ENCODE data around the gene FOXP3.

Gene FOXP3

GRCh38 chrX:49212209-49212608 lies 52.3 kb downstream of the FOXP3 start:
- Histone ChIP-seq H3K27me3 (ENCODE audit: control insufficient read depth in 1 of 2, insufficient read depth in 1 of 2, low read length in 2 of 2) (peaks cover 3 to 67% of the 10 kb centered on the region in 2 experiments), H3K4ac (ENCODE audit: low read depth in 1 of 2, low read length in 2 of 2) (no peak overlapping the region), H3K4me2 (ENCODE audit: low read length, poor library complexity, severe bottlenecking) (no peak overlapping the region), H3K9me3 (ENCODE audit: control insufficient read depth, low read length) (peaks cover 6% of the 10 kb centered on the region), H2AFZ (ENCODE audit: low read depth, low read length) (no peak overlapping the region), H3K4me3 (ENCODE audit: insufficient read depth in 1 of 2, low read depth in 1 of 2, low read length in 2 of 2) (no peak overlapping the region), H3K36me3 (ENCODE audit: control insufficient read depth in 1 of 2, insufficient read depth in 2 of 2, low read depth in 1 of 2, low read length in 2 of 2) (no peaks in the 10 kb centered on the region), H2BK5ac (ENCODE audit: low read depth, low read length, poor library complexity, severe bottlenecking) (no peak overlapping the region), H3K9ac (ENCODE audit: low read length) (no peak overlapping the region), H3K18ac (ENCODE audit: low read depth in 1 of 2, low read length in 2 of 2) (no peak overlapping the region), H3K79me1 (replicated peaks; ENCODE audit: low read length, poor library complexity, severe bottlenecking) (no peaks in the 10 kb centered on the region), H2BK12ac (ENCODE audit: low read length in 2 of 2) (no peak overlapping the region), H3K14ac (ENCODE audit: low read length in 2 of 2) (no peak overlapping the region), H3K4me1 (ENCODE audit: control insufficient read depth, insufficient read depth, low read depth, low read length) (no peaks in the 10 kb centered on the region), H4K91ac (ENCODE audit: low read length) (no peak overlapping the region), H2BK15ac (ENCODE audit: low read depth, poor library complexity, severe bottlenecking) (no peak overlapping the region), H4K8ac (ENCODE audit: low read length) (no peak overlapping the region), H2AK5ac (ENCODE audit: low read length, severe bottlenecking) (no peak overlapping the region), H3K27ac (ENCODE audit: low read length, poor library complexity, severe bottlenecking) (no peak overlapping the region), H3K23ac (ENCODE audit: low read length in 2 of 2) (no peak overlapping the region), H2BK120ac (ENCODE audit: low read depth, low read length) (no peak overlapping the region)
- 88% methylated on average over 2 of the region's 2 CpGs for WGBS
- no peak for DNase-seq

DNA sequence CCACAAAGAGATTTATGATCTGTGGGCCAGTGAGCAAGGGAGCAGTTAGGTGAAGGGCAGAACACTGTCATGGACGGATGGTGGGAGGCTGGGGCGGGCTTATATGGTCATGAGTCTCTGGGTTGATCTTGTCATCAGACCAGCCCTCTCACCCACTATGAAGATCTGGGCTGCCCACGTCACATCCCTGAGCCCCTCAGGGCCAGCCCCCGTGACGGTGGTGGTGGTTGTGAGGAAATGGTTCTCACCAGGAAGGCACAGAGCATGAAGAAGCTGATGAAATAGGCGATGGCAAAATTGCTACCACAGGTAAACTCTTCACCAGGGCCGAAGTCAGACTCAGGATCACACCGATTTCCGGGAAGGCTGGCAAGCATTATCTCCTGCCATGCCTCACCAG lies 53.4 kb downstream of the FOXP3 start:
- Histone ChIP-seq H3K4me1 (ENCODE audit: control insufficient read depth, insufficient read depth, low read depth, low read length) (no peaks in the 10 kb centered on the region), H3K27ac (ENCODE audit: low read length, poor library complexity, severe bottlenecking) (no peak overlapping the region), H2BK5ac (ENCODE audit: low read depth, low read length, poor library complexity, severe bottlenecking) (no peak overlapping the region), H4K91ac (ENCODE audit: low read length) (no peak overlapping the region), H3K79me1 (replicated peaks; ENCODE audit: low read length, poor library complexity, severe bottlenecking) (no peaks in the 10 kb centered on the region), H2BK12ac (ENCODE audit: low read length in 2 of 2) (no peak overlapping the region), H2BK15ac (ENCODE audit: low read depth, poor library complexity, severe bottlenecking) (no peak overlapping the region), H4K8ac (ENCODE audit: low read length) (no peak overlapping the region), H3K23ac (ENCODE audit: low read length in 2 of 2) (no peak overlapping the region), H2BK120ac (ENCODE audit: low read depth, low read length) (no peak overlapping the region), H3K14ac (ENCODE audit: low read length in 2 of 2) (no peak overlapping the region), H3K9me3 (ENCODE audit: control insufficient read depth, low read length) (peaks cover 6% of the 10 kb centered on the region), H2AK5ac (ENCODE audit: low read length, severe bottlenecking) (no peak overlapping the region), H3K27me3 (ENCODE audit: control insufficient read depth in 1 of 2, insufficient read depth in 1 of 2, low read length in 2 of 2) (peaks cover 3 to 66% of the 10 kb centered on the region in 2 experiments), H3K18ac (ENCODE audit: low read depth in 1 of 2, low read length in 2 of 2) (no peak overlapping the region), H3K36me3 (ENCODE audit: control insufficient read depth in 1 of 2, insufficient read depth in 2 of 2, low read depth in 1 of 2, low read length in 2 of 2) (no peaks in the 10 kb centered on the region), H3K9ac (ENCODE audit: low read length) (no peak overlapping the region), H3K4me3 (ENCODE audit: insufficient read depth in 1 of 2, low read depth in 1 of 2, low read length in 2 of 2) (no peak overlapping the region), H2AFZ (ENCODE audit: low read depth, low read length) (no peak overlapping the region), H3K4ac (ENCODE audit: low read depth in 1 of 2, low read length in 2 of 2) (no peak overlapping the region), H3K4me2 (ENCODE audit: low read length, poor library complexity, severe bottlenecking) (no peak overlapping the region)
- no peak for DNase-seq
- 86% methylated on average over 7 of the region's 9 CpGs for WGBS

DNA sequence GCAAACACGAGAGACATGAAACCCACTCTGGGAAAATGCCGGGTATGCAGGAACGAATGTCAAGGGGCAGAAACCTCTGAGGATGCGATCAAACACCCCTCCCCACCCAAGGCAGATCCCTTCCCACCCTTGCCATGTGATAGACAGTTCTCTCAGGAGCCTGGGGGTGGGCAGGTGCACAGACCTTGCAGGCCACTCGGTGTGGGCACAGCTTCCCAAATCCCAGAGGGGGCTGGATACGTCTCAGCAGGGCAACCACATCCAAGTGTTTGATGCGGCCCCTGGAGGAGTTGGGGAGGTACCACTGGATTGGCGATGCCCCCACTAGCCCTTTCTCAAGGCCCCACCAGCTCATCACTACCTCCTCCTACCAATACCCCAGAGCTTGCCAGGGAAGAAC lies 54.1 kb downstream of the FOXP3 start:
- H2AFZ ChIP-seq (ENCODE audit: low read depth, low read length), result no peak overlapping the region
- H3K27me3 ChIP-seq (ENCODE audit: control insufficient read depth in 1 of 2, insufficient read depth in 1 of 2, low read length in 2 of 2), result peaks cover 3 to 66% of the 10 kb centered on the region in 2 experiments
- no peak overlapping the region for H3K27ac ChIP-seq (ENCODE audit: low read length, poor library complexity, severe bottlenecking)
- H4K8ac ChIP-seq (ENCODE audit: low read length), result no peak overlapping the region
- H3K4me1 ChIP-seq (ENCODE audit: control insufficient read depth, insufficient read depth, low read depth, low read length), result no peaks in the 10 kb centered on the region
- no peak overlapping the region for H4K91ac ChIP-seq (ENCODE audit: low read length)
- no peak overlapping the region for H2AK5ac ChIP-seq (ENCODE audit: low read length, severe bottlenecking)
- H2BK5ac ChIP-seq (ENCODE audit: low read depth, low read length, poor library complexity, severe bottlenecking), result no peak overlapping the region
- no peak overlapping the region for H2BK15ac ChIP-seq (ENCODE audit: low read depth, poor library complexity, severe bottlenecking)
- H3K9me3 ChIP-seq (ENCODE audit: control insufficient read depth, low read length), result peaks cover 6% of the 10 kb centered on the region
- WGBS, result 86% methylated on average over 2 of the region's 8 CpGs
- H2BK12ac ChIP-seq (ENCODE audit: low read length in 2 of 2), result no peak overlapping the region
- no peak overlapping the region for H3K4me2 ChIP-seq (ENCODE audit: low read length, poor library complexity, severe bottlenecking)
- no peak overlapping the region for H3K14ac ChIP-seq (ENCODE audit: low read length in 2 of 2)
- DNase-seq, result no peak
- H3K18ac ChIP-seq (ENCODE audit: low read depth in 1 of 2, low read length in 2 of 2), result no peak overlapping the region
- no peak overlapping the region for H3K4me3 ChIP-seq (ENCODE audit: insufficient read depth in 1 of 2, low read depth in 1 of 2, low read length in 2 of 2)
- H3K4ac ChIP-seq (ENCODE audit: low read depth in 1 of 2, low read length in 2 of 2), result no peak overlapping the region
- H3K9ac ChIP-seq (ENCODE audit: low read length), result no peak overlapping the region
- no peaks in the 10 kb centered on the region for H3K36me3 ChIP-seq (ENCODE audit: control insufficient read depth in 1 of 2, insufficient read depth in 2 of 2, low read depth in 1 of 2, low read length in 2 of 2)
- no peak overlapping the region for H2BK120ac ChIP-seq (ENCODE audit: low read depth, low read length)
- H3K79me1 ChIP-seq (replicated peaks; ENCODE audit: low read length, poor library complexity, severe bottlenecking), result no peaks in the 10 kb centered on the region
- H3K23ac ChIP-seq (ENCODE audit: low read length in 2 of 2), result no peak overlapping the region

DNA sequence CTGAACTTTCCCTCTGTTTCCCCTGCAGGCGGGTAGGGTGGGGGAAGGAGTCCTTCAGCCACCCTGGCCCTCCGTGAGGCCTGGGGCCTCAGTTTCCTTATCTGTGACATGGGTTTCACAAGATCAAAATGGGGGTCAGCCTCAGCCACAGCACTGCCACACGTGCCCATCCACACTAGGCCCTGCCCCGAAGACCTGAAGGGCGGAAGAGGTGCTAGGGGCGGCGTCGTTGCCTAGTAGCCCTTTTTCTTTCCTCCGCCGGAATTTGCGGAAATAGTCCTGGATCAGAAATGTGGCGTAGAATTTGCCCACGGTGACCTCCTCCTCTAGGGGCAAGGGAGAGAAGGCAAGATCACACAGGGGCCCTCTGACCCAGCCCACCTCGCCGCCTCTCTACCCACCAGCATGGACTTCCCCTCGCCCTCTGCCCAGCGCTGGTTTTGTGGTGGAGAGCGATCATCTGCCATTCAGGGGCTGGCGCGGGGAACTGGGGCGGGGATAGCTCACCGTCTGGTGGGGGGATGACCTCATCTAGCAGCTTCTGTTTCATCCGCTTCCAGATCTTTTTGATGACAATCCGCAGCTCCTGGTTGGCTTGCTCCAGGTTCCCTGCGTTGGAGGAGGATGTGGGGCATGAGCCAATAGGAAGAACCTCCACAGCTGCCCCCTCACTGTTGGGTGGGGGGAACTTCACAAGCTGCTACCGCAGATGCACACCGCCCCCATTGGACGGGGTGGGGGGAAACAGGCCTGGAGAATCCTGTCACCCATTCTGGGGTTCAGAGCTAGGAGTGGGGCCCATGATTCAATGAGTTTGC lies 54.9 kb downstream of the FOXP3 start:
- no peaks in the 10 kb centered on the region for H3K36me3 ChIP-seq (ENCODE audit: control insufficient read depth in 1 of 2, insufficient read depth in 2 of 2, low read depth in 1 of 2, low read length in 2 of 2)
- H3K14ac ChIP-seq (ENCODE audit: low read length in 2 of 2), result no peak overlapping the region
- no peak overlapping the region for H3K9ac ChIP-seq (ENCODE audit: low read length)
- H3K4me3 ChIP-seq (ENCODE audit: insufficient read depth in 1 of 2, low read depth in 1 of 2, low read length in 2 of 2), result no peak overlapping the region
- no peak overlapping the region for H2AFZ ChIP-seq (ENCODE audit: low read depth, low read length)
- H3K79me1 ChIP-seq (replicated peaks; ENCODE audit: low read length, poor library complexity, severe bottlenecking), result no peaks in the 10 kb centered on the region
- no peak overlapping the region for H2BK12ac ChIP-seq (ENCODE audit: low read length in 2 of 2)
- H3K4ac ChIP-seq (ENCODE audit: low read depth in 1 of 2, low read length in 2 of 2), result no peak overlapping the region
- no peak for DNase-seq
- no peak overlapping the region for H4K91ac ChIP-seq (ENCODE audit: low read length)
- 47% methylated on average over 15 of the region's 28 CpGs for WGBS
- H2BK5ac ChIP-seq (ENCODE audit: low read depth, low read length, poor library complexity, severe bottlenecking), result no peak overlapping the region
- H4K8ac ChIP-seq (ENCODE audit: low read length), result no peak overlapping the region
- no peak overlapping the region for H3K18ac ChIP-seq (ENCODE audit: low read depth in 1 of 2, low read length in 2 of 2)
- peaks cover 3 to 73% of the 10 kb centered on the region in 2 experiments for H3K27me3 ChIP-seq (ENCODE audit: control insufficient read depth in 1 of 2, insufficient read depth in 1 of 2, low read length in 2 of 2)
- H3K4me1 ChIP-seq (ENCODE audit: control insufficient read depth, insufficient read depth, low read depth, low read length), result no peaks in the 10 kb centered on the region
- H3K9me3 ChIP-seq (ENCODE audit: control insufficient read depth, low read length), result peaks cover 6% of the 10 kb centered on the region
- H2BK15ac ChIP-seq (ENCODE audit: low read depth, poor library complexity, severe bottlenecking), result no peak overlapping the region
- no peak overlapping the region for H3K27ac ChIP-seq (ENCODE audit: low read length, poor library complexity, severe bottlenecking)
- no peak overlapping the region for H2AK5ac ChIP-seq (ENCODE audit: low read length, severe bottlenecking)
- no peak overlapping the region for H3K23ac ChIP-seq (ENCODE audit: low read length in 2 of 2)
- H3K4me2 ChIP-seq (ENCODE audit: low read length, poor library complexity, severe bottlenecking), result no peak overlapping the region
- no peak overlapping the region for H2BK120ac ChIP-seq (ENCODE audit: low read depth, low read length)

Measured in mesenchymal stem cell (in vitro differentiated cells and primary cell).